NCI-H2029 (cell line): Measurements from ENCODE around the gene NDE1.

Experiments
- DNase-seq: peaks from one replicate; lab custom pipeline; 2025; lab: John Stamatoyannopoulos, UW

The NDE1 gene

GRCh38 chr16:15739464-15739863, 89.4 kb downstream of the NDE1 start:
- DNase-seq: no peak

GRCh38 chr16:15739950-15740349, 89.9 kb downstream of the NDE1 start:
- DNase-seq: no peak

GRCh38 chr16:15741207-15741871, 91.3 kb downstream of the NDE1 start:
- DNase-seq: no peak

GRCh38 chr16:15742716-15743115, 92.7 kb downstream of the NDE1 start:
- DNase-seq: no peak

GRCh38 chr16:15743657-15744056, 93.6 kb downstream of the NDE1 start:
- no peak for DNase-seq

- no peak for DNase-seq
These were observed 96.3 kb downstream of the NDE1 start for GRCh38 chr16:15746332-15746731.

- DNase-seq: no peak
These were observed 97.9 kb downstream of the NDE1 start for GRCh38 chr16:15747937-15748336.

- no peak for DNase-seq
These were observed 98.6 kb downstream of the NDE1 start for GRCh38 chr16:15748654-15749053.

GRCh38 chr16:15749371-15749770, 99.3 kb downstream of the NDE1 start:
- no peak for DNase-seq

- DNase-seq: no peak
These were observed 99.9 kb downstream of the NDE1 start for GRCh38 chr16:15749985-15750384.

- no peak for DNase-seq
These were observed 101.9 kb downstream of the NDE1 start for GRCh38 chr16:15751940-15752339.

- DNase-seq: no peak
These were observed 102.9 kb downstream of the NDE1 start for GRCh38 chr16:15752717-15753488.

GRCh38 chr16:15754821-15755534, 104.9 kb downstream of the NDE1 start:
- DNase-seq: no peak

GRCh38 chr16:15757077-15757386, 107.0 kb downstream of the NDE1 start:
- DNase-seq: no peak

- no peak for DNase-seq
These were observed 107.7 kb downstream of the NDE1 start for GRCh38 chr16:15757630-15758251.

GRCh38 chr16:15759070-15759469, 109.0 kb downstream of the NDE1 start:
- no peak for DNase-seq

- no peak for DNase-seq
These were observed 110.1 kb downstream of the NDE1 start for GRCh38 chr16:15760129-15760528.

- no peak for DNase-seq
These were observed 114.1 kb downstream of the NDE1 start for GRCh38 chr16:15764112-15764511.

- no peak for DNase-seq
These were observed 115.1 kb downstream of the NDE1 start for GRCh38 chr16:15765116-15765515.

- peak; percentile 49 for DNase-seq
These were observed 115.8 kb downstream of the NDE1 start for GRCh38 chr16:15765880-15766279.

- DNase-seq: no peak
These were observed 116.9 kb downstream of the NDE1 start for GRCh38 chr16:15766918-15767317.

- DNase-seq: no peak
These were observed 118.2 kb downstream of the NDE1 start for GRCh38 chr16:15768201-15768600.

GRCh38 chr16:15769239-15769638, 119.2 kb downstream of the NDE1 start:
- DNase-seq: no peak
